Smooth muscle cell (in vitro differentiated cells): ENCODE data around the gene KLHL17. TPM values are rescaled to one million over a fixed set of nuclear protein-coding genes. Genes with fewer than 3 reads are reported as not detected.

Experiments
- DNase-seq: peaks from one replicate; lab custom pipeline; 2025; ENCODE audit not compliant: unreplicated experiment; lab: John Stamatoyannopoulos, UW
- H2AFZ ChIP-seq: fragments of 200-600 bp; sonication (generic); 2 replicates; pipeline ENCODE4 v1.6.0; 2016; ENCODE audit warnings: antibody characterized with exemption, low read depth, mild to moderate bottlenecking
- H3F3A ChIP-seq: fragments of 200-600 bp; sonication (generic); 2 replicates; pipeline ENCODE4 v1.6.0; 2017; ENCODE audit warnings: antibody characterized with exemption, low read depth
- H3K27ac ChIP-seq: fragments of 200-600 bp; sonication (generic); 2 replicates; pipeline ENCODE4 v1.5.1; 2016; ENCODE audit warnings: low read depth, mild to moderate bottlenecking
- H3K27me3 ChIP-seq: fragments of 200-600 bp; sonication (generic); 2 replicates; pipeline ENCODE4 v1.6.1; 2016; ENCODE audit warnings: low read depth, mild to moderate bottlenecking
- H3K36me3 ChIP-seq: fragments of 200-600 bp; sonication (generic); 2 replicates; pipeline ENCODE4 v1.5.1; 2016; ENCODE audit warnings: low read depth
- H3K4me1 ChIP-seq: fragments of 200-600 bp; sonication (generic); 2 replicates; pipeline ENCODE4 v1.5.1; 2016; ENCODE audit warnings: low read depth
- H3K4me2 ChIP-seq: fragments of 200-600 bp; sonication (generic); 2 replicates; pipeline ENCODE4 v1.6.0; 2016; ENCODE audit warnings: mild to moderate bottlenecking
- H3K4me3 ChIP-seq: fragments of 200-600 bp; sonication (generic); 2 replicates; pipeline ENCODE4 v1.5.1; 2016; ENCODE audit warnings: mild to moderate bottlenecking
- H3K79me2 ChIP-seq: fragments of 200-600 bp; sonication (generic); 2 replicates; pipeline ENCODE4 v1.6.0; 2016; ENCODE audit warnings: low read depth, mild to moderate bottlenecking
- H3K9ac ChIP-seq: fragments of 200-600 bp; sonication (generic); 2 replicates; pipeline ENCODE4 v1.6.0; 2016; ENCODE audit warnings: low read depth
- H3K9me3 ChIP-seq: fragments of 200-600 bp; sonication (generic); replicated peaks from 2 replicates; pipeline ENCODE4 v1.5.1; 2016; ENCODE audit warnings: low read depth
- H4K20me1 ChIP-seq: fragments of 200-600 bp; sonication (generic); 2 replicates; pipeline ENCODE4 v1.6.0; 2016; ENCODE audit warnings: low read depth
- WGBS: methylation state at CpG from one replicate; pipeline ENCODE4 v1.1.7; 2016; ENCODE audit warnings: low lambda C conversion rate; 5-methylcytosine and 5-hydroxymethylcytosine counted together
- polyA plus RNA-seq: library from polyadenylated mRNA; unstranded; fragments of >200 nt; fragmentation: Nextera tagmentation; extraction: Ambion mirVana; gene quantifications from 2 replicates; pipeline ENCODE4 v1.2.1, GENCODE V29; 2016
- total RNA-seq: library from RNA; depleted of rRNA; stranded (reverse); fragments of >200 nt; gene quantifications from 2 replicates; pipeline ENCODE4 v1.2.3, GENCODE V29; 2014
- TF ChIP-seq, protein P1 (sequence below): fragments of 200-600 bp; sonication (generic); IDR thresholded peaks from 2 replicates; pipeline ENCODE4 v1.5.1; 2017; ENCODE audit warnings: borderline replicate concordance, mild to moderate bottlenecking, antibody characterized with exemption; ENCODE audit not compliant: insufficient read depth, poor library complexity, severe bottlenecking

KLHL17 gene
- total and polyA plus RNA-seq, 2 experiments from 2014 or later, result 10.2 to 29.9 TPM

DNA sequence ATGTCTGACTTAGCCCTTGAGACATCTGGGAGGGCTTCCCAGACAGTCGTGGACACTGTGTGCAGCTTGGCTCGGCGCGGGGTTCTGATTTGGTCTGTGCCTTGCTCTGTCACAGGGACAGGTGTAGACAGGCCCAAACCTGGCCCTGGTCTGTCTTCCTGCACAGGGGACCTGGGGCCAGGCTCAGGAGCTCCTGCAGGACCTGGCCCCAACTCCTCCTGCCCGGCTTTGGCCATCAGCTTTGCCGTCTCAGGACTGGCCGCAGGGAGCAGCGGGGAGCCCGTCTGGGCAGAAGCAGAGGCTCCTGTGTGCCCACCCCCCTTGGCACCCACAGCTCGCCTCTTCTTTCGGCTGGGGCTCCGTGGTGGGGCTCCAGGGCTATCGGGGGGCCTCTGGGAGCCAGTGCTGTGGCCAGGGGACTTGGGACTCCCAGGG is 19.8 kb downstream of the KLHL17 start:
- no peak overlapping the region for H3K9ac ChIP-seq
- TF ChIP-seq, protein P1, sequence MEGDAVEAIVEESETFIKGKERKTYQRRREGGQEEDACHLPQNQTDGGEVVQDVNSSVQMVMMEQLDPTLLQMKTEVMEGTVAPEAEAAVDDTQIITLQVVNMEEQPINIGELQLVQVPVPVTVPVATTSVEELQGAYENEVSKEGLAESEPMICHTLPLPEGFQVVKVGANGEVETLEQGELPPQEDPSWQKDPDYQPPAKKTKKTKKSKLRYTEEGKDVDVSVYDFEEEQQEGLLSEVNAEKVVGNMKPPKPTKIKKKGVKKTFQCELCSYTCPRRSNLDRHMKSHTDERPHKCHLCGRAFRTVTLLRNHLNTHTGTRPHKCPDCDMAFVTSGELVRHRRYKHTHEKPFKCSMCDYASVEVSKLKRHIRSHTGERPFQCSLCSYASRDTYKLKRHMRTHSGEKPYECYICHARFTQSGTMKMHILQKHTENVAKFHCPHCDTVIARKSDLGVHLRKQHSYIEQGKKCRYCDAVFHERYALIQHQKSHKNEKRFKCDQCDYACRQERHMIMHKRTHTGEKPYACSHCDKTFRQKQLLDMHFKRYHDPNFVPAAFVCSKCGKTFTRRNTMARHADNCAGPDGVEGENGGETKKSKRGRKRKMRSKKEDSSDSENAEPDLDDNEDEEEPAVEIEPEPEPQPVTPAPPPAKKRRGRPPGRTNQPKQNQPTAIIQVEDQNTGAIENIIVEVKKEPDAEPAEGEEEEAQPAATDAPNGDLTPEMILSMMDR, result no peak
- no peaks in the 10 kb centered on the region for H4K20me1 ChIP-seq
- H3K79me2 ChIP-seq, result no peaks in the 10 kb centered on the region
- WGBS, result 89% methylated on average over 13 of the region's 13 CpGs
- DNase-seq, result no peak
- H3K27me3 ChIP-seq, result peaks cover 9% of the 10 kb centered on the region
- H3F3A ChIP-seq, result no peaks in the 10 kb centered on the region
- no peak overlapping the region for H2AFZ ChIP-seq
- H3K4me1 ChIP-seq, result no peaks in the 10 kb centered on the region
- no peak overlapping the region for H3K4me3 ChIP-seq
- H3K36me3 ChIP-seq, result no peaks in the 10 kb centered on the region
- no peaks in the 10 kb centered on the region for H3K9me3 ChIP-seq
- H3K27ac ChIP-seq, result no peak overlapping the region
- H3K4me2 ChIP-seq, result no peak overlapping the region

DNA sequence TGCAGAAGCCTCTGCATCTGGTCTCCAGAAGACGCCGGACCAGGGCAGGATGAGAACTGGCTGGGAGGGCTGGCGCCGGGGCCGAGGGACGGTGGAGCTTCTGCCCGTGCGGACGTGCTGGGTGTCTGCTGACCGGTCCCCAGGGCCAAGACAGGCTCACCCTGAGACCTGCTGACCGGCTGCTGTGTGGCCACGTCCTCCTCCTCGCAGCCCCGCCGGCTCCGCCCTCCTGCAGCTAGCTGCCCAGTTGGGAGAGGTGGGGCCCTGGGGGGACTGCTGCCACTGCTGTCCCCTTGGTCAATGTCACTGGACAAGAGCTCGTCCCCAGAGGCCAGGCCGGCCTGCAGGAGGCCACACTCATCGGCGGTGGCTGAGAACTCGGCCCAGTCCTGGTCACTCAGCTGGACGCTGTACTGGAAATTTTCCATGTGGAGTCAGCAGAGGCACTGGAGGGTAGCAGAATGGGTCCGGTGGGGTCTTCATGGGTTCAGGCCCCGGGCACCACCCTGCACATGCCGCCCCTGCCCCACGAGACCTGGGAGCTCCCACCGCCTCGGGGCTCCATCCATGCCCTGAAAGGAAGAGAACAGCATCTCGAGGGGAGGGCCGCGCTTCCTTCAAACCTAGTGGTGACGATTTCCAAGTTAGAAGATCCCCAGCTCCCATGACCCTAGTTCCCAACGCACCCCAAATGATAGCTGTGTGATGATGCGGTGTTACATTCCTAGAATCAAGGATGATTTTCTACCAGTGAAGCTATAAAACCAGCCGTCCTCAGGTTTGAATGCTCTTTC is 20.4 kb downstream of the KLHL17 start:
- Histone ChIP-seq H3F3A (no peaks in the 10 kb centered on the region), H3K79me2 (no peaks in the 10 kb centered on the region), H3K36me3 (no peaks in the 10 kb centered on the region), H2AFZ (no peak overlapping the region), H3K9ac (no peak overlapping the region), H3K4me1 (no peaks in the 10 kb centered on the region), H3K27me3 (peaks cover 15% of the 10 kb centered on the region), H4K20me1 (no peaks in the 10 kb centered on the region), H3K9me3 (no peaks in the 10 kb centered on the region), H3K27ac (no peak overlapping the region), H3K4me3 (no peak overlapping the region), H3K4me2 (no peak overlapping the region)
- WGBS, result 87% methylated on average over 35 of the region's 35 CpGs
- DNase-seq, result no peak
- TF ChIP-seq, protein P1, result no peak

DNA sequence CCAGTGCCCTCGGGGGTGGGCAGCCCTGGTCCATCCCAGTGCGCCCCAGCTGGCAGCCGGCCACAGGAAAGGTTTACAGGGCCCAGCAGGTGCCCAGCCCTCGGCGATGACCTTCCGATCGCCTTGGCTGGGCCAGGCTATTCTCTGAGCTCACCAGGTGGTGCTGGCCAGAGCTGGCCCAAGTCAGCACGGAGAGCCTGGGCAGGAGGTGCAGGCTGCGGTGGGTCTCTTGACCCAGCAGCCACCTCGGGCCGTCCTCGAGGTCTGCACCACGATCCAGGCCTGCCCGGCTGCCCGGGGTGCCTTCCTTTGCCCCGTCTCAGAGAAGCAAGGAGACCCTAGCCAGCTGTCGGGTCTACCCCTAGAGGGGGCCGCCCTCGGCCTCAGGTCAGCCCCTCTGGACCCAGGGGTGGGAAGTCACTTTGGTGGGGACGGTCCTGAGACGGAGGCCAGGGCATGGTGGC is 21.1 kb downstream of the KLHL17 start:
- no peaks in the 10 kb centered on the region for H4K20me1 ChIP-seq
- no peak overlapping the region for H3K27ac ChIP-seq
- H3K27me3 ChIP-seq, result peaks cover 15% of the 10 kb centered on the region
- no peak overlapping the region for H2AFZ ChIP-seq
- no peak overlapping the region for H3K9ac ChIP-seq
- no peak overlapping the region for H3K4me2 ChIP-seq
- no peaks in the 10 kb centered on the region for H3K9me3 ChIP-seq
- no peaks in the 10 kb centered on the region for H3K36me3 ChIP-seq
- WGBS, result 88% methylated on average over 21 of the region's 21 CpGs
- H3K4me3 ChIP-seq, result no peak overlapping the region
- TF ChIP-seq, protein P1, result no peak
- no peaks in the 10 kb centered on the region for H3K4me1 ChIP-seq
- no peaks in the 10 kb centered on the region for H3F3A ChIP-seq
- H3K79me2 ChIP-seq, result no peaks in the 10 kb centered on the region
- no peak for DNase-seq

DNA sequence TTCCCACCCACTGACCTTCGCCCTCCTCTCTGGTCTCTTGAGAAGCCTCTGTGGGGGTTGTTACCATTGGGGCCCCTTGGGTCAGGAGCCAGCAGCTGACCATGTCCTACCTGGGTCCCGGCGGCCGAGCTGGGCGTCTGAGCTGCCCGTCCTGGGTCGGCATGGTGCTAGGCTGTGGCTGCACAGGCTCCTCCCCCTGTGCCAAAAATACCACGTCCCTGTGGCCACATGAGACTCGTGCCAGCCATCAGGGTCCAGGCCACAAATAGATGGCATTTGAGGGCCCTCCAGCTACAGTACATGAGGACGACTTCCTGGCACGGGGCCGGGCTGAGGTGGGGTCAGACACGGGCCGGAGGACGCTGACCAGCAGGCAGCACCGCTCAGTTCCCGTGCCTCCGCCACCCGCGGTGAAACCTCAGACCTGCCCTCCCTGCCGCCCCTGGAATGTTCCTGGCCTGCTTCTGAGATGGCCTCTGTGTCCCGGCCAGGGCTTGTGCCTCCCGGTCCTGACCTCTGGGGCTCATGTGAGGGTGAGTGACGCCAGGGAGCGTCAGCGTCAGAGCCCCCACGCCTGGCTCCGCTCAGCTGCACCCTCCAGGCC is 21.7 kb downstream of the KLHL17 start, which contains the start of gene PERM1:
TSS of gene PERM1 (minus strand) at position 139 of the 604 bp plus-strand sequence. CDS start 1,064 bp downstream, outside the sequence.
- Histone ChIP-seq H4K20me1 (no peaks in the 10 kb centered on the region), H3K9me3 (no peaks in the 10 kb centered on the region), H3K36me3 (no peaks in the 10 kb centered on the region), H3K4me1 (no peaks in the 10 kb centered on the region), H3K9ac (no peak within 1 kb of the TSS), H2AFZ (no peak within 1 kb of the TSS), H3F3A (no peaks in the 10 kb centered on the region), H3K79me2 (no peaks in the 10 kb centered on the region), H3K4me2 (no peak within 1 kb of the TSS), H3K27ac (no peak within 1 kb of the TSS), H3K27me3 (peaks cover 15% of the 10 kb centered on the region), H3K4me3 (no peak within 1 kb of the TSS)
- TF ChIP-seq, protein P1, result no peak
- no peak for DNase-seq
- 87% methylated on average over 28 of the region's 28 CpGs for WGBS
